HepG2 (cell line): ENCODE results near the gene CHST10. TPM values are rescaled to one million over a fixed set of nuclear protein-coding genes. Genes with fewer than 3 reads are reported as not detected.

Experiments used
- ADNP ChIP-seq: sonication (generic); formaldehyde crosslinking; IDR thresholded peaks from 2 replicates; pipeline ENCODE4 v1.4.0; 2020; ENCODE audit warnings: missing genetic modification reagents
- CERS6 ChIP-seq: sonication (generic); formaldehyde crosslinking; IDR thresholded peaks from 2 replicates; pipeline ENCODE4 v1.5.0; 2020; ENCODE audit warnings: missing genetic modification reagents
- CREB1 ChIP-seq, 2 experiments: fragments of 450-650 bp in 1 of 2; IDR thresholded peaks; 2 replicates each; pipeline ENCODE4 v1.6.1; 2016 to 2017; ENCODE audit warnings: control low read depth in 1 of 2, mild to moderate bottlenecking in 1 of 2, missing compliant biosample characterization in 1 of 2, missing genetic modification characterization in 1 of 2
- CSRNP1 ChIP-seq: sonication (generic); formaldehyde crosslinking; IDR thresholded peaks from 2 replicates; pipeline ENCODE4 v1.8.1; 2023; ENCODE audit warnings: mild to moderate bottlenecking, missing genetic modification reagents
- ETV5 ChIP-seq: IDR thresholded peaks from 2 replicates; pipeline ENCODE4 v1.6.1; 2018; ENCODE audit warnings: missing biosample characterization, missing genetic modification reagents, inconsistent platforms, borderline replicate concordance
- GLI4 ChIP-seq: sonication (generic); formaldehyde crosslinking; IDR thresholded peaks from 2 replicates; pipeline ENCODE4 v1.5.1; 2020; ENCODE audit warnings: missing genetic modification reagents, mild to moderate bottlenecking, moderate library complexity, borderline replicate concordance
- LCORL ChIP-seq, 2 experiments: fragments of 450-650 bp in 1 of 2; sonication (generic) in 1 of 2; formaldehyde crosslinking in 1 of 2; IDR thresholded peaks; 2 replicates each; pipeline versions ENCODE4 v1.5.0 to v1.6.1; 2017 to 2020; ENCODE audit warnings: antibody characterized with exemption in 1 of 2, missing genetic modification reagents in 1 of 2
- MEIS2 ChIP-seq: sonication (generic); formaldehyde crosslinking; IDR thresholded peaks from 2 replicates; pipeline ENCODE4 v1.9.0; 2021; ENCODE audit warnings: mild to moderate bottlenecking, missing genetic modification reagents
- NCOA1 ChIP-seq: sonication (generic); formaldehyde crosslinking; IDR thresholded peaks from 2 replicates; pipeline ENCODE4 v1.9.0; 2021; ENCODE audit warnings: missing genetic modification reagents
- NCOA5 ChIP-seq: sonication (generic); formaldehyde crosslinking; IDR thresholded peaks from 2 replicates; pipeline ENCODE4 v1.4.0; 2020; ENCODE audit warnings: missing genetic modification reagents
- NPAS2 ChIP-seq: sonication (generic); formaldehyde crosslinking; IDR thresholded peaks from 2 replicates; pipeline ENCODE4 v1.8.0; 2022; ENCODE audit warnings: mild to moderate bottlenecking, missing genetic modification reagents, borderline replicate concordance
- SMAD1 ChIP-seq: sonication (generic); formaldehyde crosslinking; IDR thresholded peaks from 2 replicates; pipeline ENCODE4 v1.4.0; 2020; ENCODE audit warnings: missing genetic modification reagents, low read depth, mild to moderate bottlenecking, borderline replicate concordance
- TIGD3 ChIP-seq: sonication (generic); formaldehyde crosslinking; IDR thresholded peaks from 2 replicates; pipeline ENCODE4 v1.5.1; 2020; ENCODE audit warnings: mild to moderate bottlenecking, missing genetic modification reagents, borderline replicate concordance
- ZBTB46 ChIP-seq: sonication (generic); formaldehyde crosslinking; IDR thresholded peaks from 2 replicates; pipeline ENCODE4 v1.4.0; 2020; ENCODE audit warnings: mild to moderate bottlenecking, missing genetic modification reagents, borderline replicate concordance
- ZFP90 ChIP-seq: sonication (generic); formaldehyde crosslinking; IDR thresholded peaks from 2 replicates; pipeline ENCODE4 v1.8.0; 2022; ENCODE audit warnings: missing genetic modification reagents, mild to moderate bottlenecking, inconsistent platforms, borderline replicate concordance
- ZMYM3 ChIP-seq: sonication (generic); formaldehyde crosslinking; IDR thresholded peaks from 2 replicates; pipeline ENCODE4 v1.5.1; 2020; ENCODE audit warnings: mild to moderate bottlenecking, missing genetic modification reagents
- ZNF10 ChIP-seq: sonication (generic); formaldehyde crosslinking; IDR thresholded peaks from 2 replicates; pipeline ENCODE4 v1.4.0; 2020; ENCODE audit warnings: mild to moderate bottlenecking, low read depth, missing genetic modification reagents, borderline replicate concordance
- ZNF260 ChIP-seq: sonication (generic); formaldehyde crosslinking; IDR thresholded peaks from 2 replicates; pipeline ENCODE4 v1.4.0; 2020; ENCODE audit warnings: missing genetic modification reagents, low read depth, mild to moderate bottlenecking, borderline replicate concordance
- ZNF282 ChIP-seq: fragments of 450-650 bp; IDR thresholded peaks from 2 replicates; pipeline ENCODE4 v1.6.1; 2018; ENCODE audit not compliant: partially characterized antibody
- ZNF317 ChIP-seq: sonication (generic); formaldehyde crosslinking; IDR thresholded peaks from 2 replicates; pipeline ENCODE4 v1.5.0; 2020; ENCODE audit warnings: mild to moderate bottlenecking, missing genetic modification reagents
- ZNF441 ChIP-seq: sonication (generic); formaldehyde crosslinking; IDR thresholded peaks from 2 replicates; pipeline ENCODE4 v1.7.0; 2021; ENCODE audit warnings: missing genetic modification reagents, borderline replicate concordance
- ZNF644 ChIP-seq: IDR thresholded peaks from 2 replicates; pipeline ENCODE4 v1.6.1; 2016; ENCODE audit warnings: low read depth
- ZNF746 ChIP-seq: sonication (generic); formaldehyde crosslinking; IDR thresholded peaks from 2 replicates; pipeline ENCODE4 v1.8.0; 2022; ENCODE audit warnings: mild to moderate bottlenecking, missing genetic modification reagents
- ZSCAN21 ChIP-seq: sonication (generic); formaldehyde crosslinking; IDR thresholded peaks from 2 replicates; pipeline ENCODE4 v1.8.0; 2022; ENCODE audit warnings: mild to moderate bottlenecking, missing genetic modification reagents, moderate library complexity, borderline replicate concordance
- polyA plus RNA-seq, 8 experiments: library from polyadenylated mRNA; depleted of rRNA in 3 of 8; stranded (reverse) in 7 of 8; unstranded in 1 of 8; fragments of >200 nt; fragmentation: Illumina TruSeq in 4 of 8; extraction: Trizol in 4 of 8; gene quantifications; 2 replicates each; pipeline versions ENCODE4 v1.2.1 to v1.2.3, GENCODE V29; 2011 to 2016; ENCODE audit warnings: low read depth in 4 of 8, missing spikeins in 1 of 8, mixed read lengths in 1 of 8; ENCODE audit not compliant: insufficient read depth in 1 of 8
- total RNA-seq, 5 experiments: library from RNA; depleted of rRNA; stranded (reverse); fragments of >200 nt; fragmentation: Illumina TruSeq; extraction: Trizol; gene quantifications; 2 replicates each; pipeline ENCODE4 v1.2.3, GENCODE V29; 2016; ENCODE audit warnings: low read depth in 1 of 5

CHST10 gene
- total and polyA plus RNA-seq, 2 of the 13 experiments (the other 11 are each of a cell fraction or from before 2014, with no cell fraction given) = 10.5 to 14.2 TPM

- TF ChIP-seq MEIS2 (CRISPR knock-in tag) (no peak), GLI4 (CRISPR knock-in tag) (no peak), ZNF317 (no peak), ZSCAN21 (no peak; the same call in none of the 2 replicates), ETV5 (no peak; the same call in 1 of the 2 replicates), NPAS2 (no peak), ZNF282 (no peak), CREB1 (IDR thresholded peaks at IDR 0.05) (no peak), CREB1 (CRISPR knock-in tag; IDR thresholded peaks at IDR 0.05) (no peak), ZNF746 (no peak), ADNP (CRISPR knock-in tag) (no peak), SMAD1 (no peak), LCORL (IDR thresholded peaks at IDR 0.05) (no peak), LCORL (CRISPR knock-in tag; IDR thresholded peaks at IDR 0.05) (0 out of 2 replicates have a peak, but pooled peaks have one; percentile 6), ZFP90 (CRISPR knock-in tag) (no peak), TIGD3 (CRISPR knock-in tag) (peak; percentile 92; the same call in 1 of the 2 replicates), ZMYM3 (CRISPR knock-in tag) (peak; percentile 36; the same call in 1 of the 2 replicates), ZNF644 (CRISPR knock-in tag) (no peak), NCOA5 (no peak), ZNF441 (CRISPR knock-in tag) (peak; percentile 42), CSRNP1 (CRISPR knock-in tag) (no peak), ZNF10 (CRISPR knock-in tag) (no peak), ZBTB46 (CRISPR knock-in tag) (no peak), CERS6 (no peak), NCOA1 (CRISPR knock-in tag) (no peak), ZNF260 (CRISPR knock-in tag) (no peak)
These were observed at the start of gene CHST10 (continued) for GRCh38 chr2:100416935-100417710.
